CD1c-positive myeloid dendritic cell (primary cell): ENCODE results near the gene VAT1L.

Source experiments
- DNase-seq: peaks from one replicate; pipeline ENCODE4 v3.0.0-alpha.2; 2016; ENCODE audit errors: extremely low spot score

VAT1L gene

DNA sequence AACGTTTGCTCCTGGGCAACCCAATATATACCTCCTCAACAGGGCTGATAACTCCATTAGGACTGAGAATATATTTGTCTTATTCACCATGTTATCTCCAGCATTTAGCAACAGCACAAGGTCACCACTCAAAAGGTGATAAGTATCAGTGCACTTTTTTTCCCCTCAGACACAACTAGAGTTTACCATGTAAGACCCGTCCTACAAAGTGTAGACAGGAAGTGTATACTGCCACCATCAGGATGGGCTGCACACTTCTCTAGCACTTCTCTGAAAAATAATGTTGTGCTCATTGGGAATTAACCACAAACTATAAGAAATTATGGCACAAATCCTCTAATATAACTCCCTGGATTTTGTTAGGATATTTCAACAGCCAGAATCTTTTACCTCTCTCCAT is 5.7 kb upstream of the VAT1L start:
- peak; percentile 5 for DNase-seq

- no peak for DNase-seq
Measured at GRCh38 chr16:77784441-77785372, 3.7 kb upstream of the VAT1L start.

- DNase-seq, result no peak
Measured at GRCh38 chr16:77785373-77785764, 3.0 kb upstream of the VAT1L start.

DNA sequence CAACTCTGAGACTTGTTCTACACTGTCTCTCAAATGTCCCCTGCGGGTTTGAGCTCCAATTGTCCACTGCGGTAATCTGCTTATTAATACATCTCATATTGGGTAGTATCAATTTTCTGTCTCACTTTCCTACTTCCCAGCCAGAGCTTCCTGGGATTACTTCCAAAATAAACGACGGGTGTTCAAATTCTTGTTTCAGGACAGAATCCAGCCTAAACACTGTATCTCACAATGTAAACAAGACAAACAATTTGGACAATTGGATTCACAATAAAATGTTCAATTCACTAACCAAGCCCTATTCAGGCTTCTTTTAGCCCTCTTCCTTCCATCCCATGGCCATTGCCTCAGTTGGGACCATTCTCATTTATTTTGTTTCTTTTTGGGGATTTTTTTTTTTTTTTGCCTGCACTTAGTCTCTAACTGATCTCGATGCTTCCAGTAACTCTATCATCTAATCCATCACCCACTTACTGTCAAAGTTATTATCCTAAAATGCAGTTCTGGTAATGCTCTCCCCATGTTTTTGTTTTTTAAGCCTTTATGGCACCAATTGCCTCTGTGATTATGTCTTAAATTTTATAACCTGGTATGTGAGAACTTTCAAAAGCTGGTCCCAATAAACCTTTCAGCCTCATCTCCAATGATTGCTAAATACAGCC is 2.0 kb upstream of the VAT1L start:
- no peak for DNase-seq

DNA sequence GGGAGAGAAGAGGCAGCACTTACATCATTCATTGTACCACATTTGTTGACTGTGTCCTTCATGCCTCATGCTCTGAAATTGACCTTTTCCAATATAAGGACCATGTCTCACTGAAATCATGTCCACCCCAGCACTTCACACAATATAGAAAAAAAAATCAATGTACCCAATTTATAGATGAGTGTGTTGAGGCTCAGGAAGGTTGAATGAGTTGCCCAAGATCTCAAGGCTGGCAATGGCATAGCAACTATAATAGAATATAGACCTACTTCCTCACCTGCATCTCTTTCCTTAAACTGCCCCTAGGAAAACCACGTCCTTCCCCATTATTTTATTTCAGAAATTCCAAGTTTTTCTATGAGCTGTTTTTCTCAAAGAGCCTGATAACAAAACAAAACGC is 912 bp upstream of the VAT1L start:
- no peak for DNase-seq

- no peak for DNase-seq
Measured at GRCh38 chr16:77789085-77790008, 983 bp downstream of the VAT1L start.

DNA sequence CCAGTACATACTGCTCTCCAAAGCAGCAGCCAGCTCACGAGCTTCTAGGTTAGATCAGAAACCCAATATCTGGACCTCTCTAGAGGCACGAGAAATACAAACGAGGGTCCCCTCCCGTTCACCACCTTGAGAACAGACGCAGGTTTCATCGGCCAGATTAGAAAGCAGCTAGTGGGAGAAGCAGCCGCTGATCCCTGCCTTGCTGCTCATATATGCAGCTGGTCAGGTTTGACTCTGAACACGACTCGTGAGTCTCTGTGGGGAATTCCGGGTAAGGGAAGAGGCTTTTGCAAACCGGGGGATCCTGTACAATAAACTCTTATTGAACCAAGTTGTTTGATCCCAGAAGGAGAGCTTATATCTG is 1.6 kb downstream of the VAT1L start:
- DNase-seq, result no peak

- no peak for DNase-seq
Measured at GRCh38 chr16:77790912-77791311, 2.5 kb downstream of the VAT1L start.

- DNase-seq, result no peak
Measured at GRCh38 chr16:77793417-77793816, 5.1 kb downstream of the VAT1L start.

- no peak for DNase-seq
Measured at GRCh38 chr16:77794586-77794985, 6.2 kb downstream of the VAT1L start.

GRCh38 chr16:77801817-77802216 is 13.5 kb downstream of the VAT1L start:
- DNase-seq, result no peak

DNA sequence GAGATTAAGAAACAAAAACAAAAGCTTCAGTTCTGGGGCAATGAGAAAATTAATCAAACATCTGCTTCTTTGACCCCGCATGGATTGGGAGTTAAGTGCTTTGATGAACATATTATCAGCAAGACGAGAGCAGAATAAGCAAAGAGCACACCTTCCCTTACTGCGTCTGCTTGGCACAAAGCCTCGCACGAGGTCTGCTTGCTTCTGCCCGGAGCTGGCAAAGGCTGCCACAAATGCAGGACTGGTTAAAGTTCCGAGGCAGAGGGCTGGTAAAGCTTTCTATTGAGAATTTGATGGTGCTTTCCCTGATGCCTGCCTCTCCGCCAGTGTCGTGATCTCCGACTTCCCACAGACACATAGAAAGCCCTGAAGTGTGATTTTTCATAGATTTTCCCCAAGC is 17.0 kb downstream of the VAT1L start:
- DNase-seq, result no peak

- DNase-seq, result no peak
Measured at GRCh38 chr16:77807021-77807420, 18.7 kb downstream of the VAT1L start.

DNA sequence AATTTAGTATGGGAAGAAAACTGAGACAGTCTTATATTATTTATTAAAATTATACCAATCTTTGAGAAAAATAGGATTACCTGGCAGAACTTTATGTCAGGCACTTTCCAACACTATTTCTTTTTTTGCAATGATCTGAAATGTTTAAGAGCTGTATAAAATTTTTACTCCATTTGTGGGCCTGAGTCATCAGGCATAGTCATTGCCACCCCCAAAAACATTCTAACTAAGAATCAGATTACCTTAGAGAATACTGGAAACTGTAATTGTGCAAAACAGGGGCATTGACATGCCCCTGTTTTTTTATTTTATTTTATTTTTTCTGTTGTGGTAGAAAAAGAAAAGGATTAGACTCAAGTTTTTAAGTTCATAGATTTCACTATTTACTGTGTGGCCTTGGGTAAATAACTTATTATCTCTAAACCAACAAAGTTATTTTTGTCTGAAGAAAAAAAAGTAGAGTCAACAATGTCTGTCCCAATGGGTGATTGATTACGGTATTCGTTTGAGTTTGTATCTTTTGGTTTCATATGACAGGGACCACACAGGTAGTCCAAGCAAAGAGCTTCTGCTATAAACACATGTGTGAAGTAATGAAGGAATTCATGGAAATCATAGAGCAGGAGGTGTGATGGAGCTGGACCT is 24.6 kb downstream of the VAT1L start:
- DNase-seq, result no peak

DNA sequence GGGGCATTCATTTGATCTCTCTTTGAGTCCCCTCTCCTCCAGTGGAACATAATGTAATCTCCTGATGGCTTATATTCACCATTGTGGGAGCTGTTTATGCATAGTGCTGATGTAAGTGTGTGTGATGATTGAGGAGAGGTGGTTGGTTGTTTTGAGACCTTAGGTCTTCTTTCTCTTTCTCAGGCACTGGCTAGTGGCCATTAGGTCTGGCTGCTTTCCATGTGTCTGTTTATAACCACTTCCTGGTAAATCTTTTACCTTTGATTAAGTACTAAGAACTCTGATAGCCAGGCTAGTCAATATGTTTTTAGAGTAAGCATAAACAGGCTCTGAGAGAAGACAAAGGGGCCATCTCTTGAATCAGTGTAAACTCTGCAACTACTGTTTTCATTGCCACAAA is 27.9 kb downstream of the VAT1L start:
- no peak for DNase-seq

GRCh38 chr16:77820340-77820739 is 32.0 kb downstream of the VAT1L start:
- DNase-seq, result no peak

- DNase-seq, result no peak
Measured at GRCh38 chr16:77822661-77823060, 34.3 kb downstream of the VAT1L start.

GRCh38 chr16:77823067-77823466 is 34.7 kb downstream of the VAT1L start:
- no peak for DNase-seq

- no peak for DNase-seq
Measured at GRCh38 chr16:77825196-77825595, 36.8 kb downstream of the VAT1L start.

GRCh38 chr16:77827032-77827431 is 38.7 kb downstream of the VAT1L start:
- no peak for DNase-seq

DNA sequence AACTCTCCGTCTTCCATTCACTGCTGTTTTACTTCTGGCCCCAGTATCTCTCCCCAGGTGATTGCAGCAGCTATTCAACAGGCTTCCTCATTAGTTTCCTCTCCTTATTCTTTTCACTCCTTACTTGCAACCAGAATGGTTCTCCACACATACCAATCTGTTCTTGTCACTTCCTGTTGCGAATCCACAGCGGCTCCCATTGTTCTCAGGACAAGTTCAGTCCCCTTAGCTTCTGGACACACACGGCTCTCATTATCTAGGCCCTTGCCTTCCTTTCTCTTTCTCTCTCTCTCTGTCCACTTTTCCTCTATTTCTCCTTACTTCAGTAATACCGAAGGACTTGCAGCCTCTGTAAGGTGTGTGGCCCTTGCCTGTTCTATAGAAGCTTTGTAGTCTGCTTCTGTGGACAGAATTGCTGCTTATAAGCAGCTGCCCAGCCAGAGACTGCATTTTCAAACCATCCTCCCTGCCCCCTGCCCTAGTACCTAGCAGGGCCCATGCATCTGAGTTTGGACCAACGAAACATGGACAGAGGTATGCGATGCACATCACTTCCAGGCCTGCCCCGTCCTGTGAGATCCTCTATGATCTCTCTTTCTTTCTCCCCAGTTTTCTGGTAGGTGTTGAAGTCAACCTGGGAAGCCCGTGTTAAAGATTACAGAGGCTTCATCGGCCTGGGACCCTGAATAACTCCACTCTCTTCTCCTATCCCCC is 45.7 kb downstream of the VAT1L start:
- no peak for DNase-seq
